Panc1 (cell line): ENCODE data around the gene OMD. TPM values are rescaled to one million over a fixed set of nuclear protein-coding genes. Genes with fewer than 3 reads are reported as not detected.

Source experiments
- ATAC-seq: fragments of 200-7000 bp; cut with Tn5 transposase; 2 replicates; pipeline ENCODE4 v1.9.1; 2020; ENCODE audit warnings: mild to moderate bottlenecking, moderate library complexity
- BruUV-seq: library from RNA; stranded (reverse); fragments of 400-500 nt; replicated peaks from 2 replicates; lab custom pipeline; 2021; lab: Mats Ljungman, UMichigan
- CTCF ChIA-PET: fragments of 300-600 bp; sonication (Branson Sonifier 250); formaldehyde crosslinking; loops from one replicate; lab custom pipeline; 2022; ENCODE audit warnings: antibody characterized with exemption; lab: Charles Lee
- POLR2A ChIA-PET: fragments of 300-600 bp; sonication (Branson Sonifier 250); formaldehyde crosslinking; loops from one replicate; lab custom pipeline; 2022; ENCODE audit warnings: antibody characterized with exemption; lab: Charles Lee
- DNase-seq: peaks from one replicate; pipeline ENCODE4 v3.0.0-alpha.2; 2010; ENCODE audit warnings: low read depth, low spot score
- H3K27ac ChIP-seq: 2 replicates; pipeline ENCODE4 v1.5.1; 2011; ENCODE audit warnings: mild to moderate bottlenecking, low read length, inconsistent platforms
- H3K27me3 ChIP-seq: fragments of 200-500 bp; sonication (Bioruptor generic); 2 replicates; pipeline ENCODE4 v1.6.0; 2014; ENCODE audit warnings: low read length, inconsistent platforms; ENCODE audit not compliant: control insufficient read depth, insufficient read depth
- H3K36me3 ChIP-seq: fragments of 200-500 bp; sonication (Bioruptor generic); 2 replicates; pipeline ENCODE4 v1.5.1; 2014; ENCODE audit warnings: inconsistent platforms, mild to moderate bottlenecking, low read length, moderate library complexity; ENCODE audit not compliant: control insufficient read depth, insufficient read depth
- H3K4me1 ChIP-seq: 2 replicates; pipeline ENCODE4 v1.5.1; 2011; ENCODE audit warnings: inconsistent platforms, mild to moderate bottlenecking, low read length, moderate library complexity; ENCODE audit not compliant: control insufficient read depth, insufficient read depth
- H3K4me3 ChIP-seq, 2 experiments: 2 replicates each; pipeline ENCODE4 v1.5.1; 2011 to 2012; ENCODE audit warnings: low read depth in 2 of 2, low read length in 2 of 2, mild to moderate bottlenecking in 2 of 2, inconsistent platforms in 1 of 2, moderate library complexity in 1 of 2
- H3K9me3 ChIP-seq: fragments of 200-500 bp; sonication (Bioruptor generic); 2 replicates; pipeline ENCODE4 v1.5.1; 2014; ENCODE audit warnings: low read depth, mild to moderate bottlenecking, inconsistent platforms, low read length, moderate library complexity; ENCODE audit not compliant: control insufficient read depth, insufficient read depth
- CTCF ChIP-seq: fragments of 450-650 bp; IDR thresholded peaks from 2 replicates; pipeline ENCODE4 v1.5.1; 2017; ENCODE audit warnings: mild to moderate bottlenecking
- POLR2AphosphoS5 ChIP-seq: IDR thresholded peaks from 2 replicates; pipeline ENCODE4 v1.6.1; 2012; ENCODE audit warnings: mild to moderate bottlenecking, low read depth, low read length, moderate library complexity
- REST ChIP-seq, 2 experiments: IDR thresholded peaks; 2 replicates each; pipeline ENCODE4 v1.6.1; 2011 to 2012; ENCODE audit warnings: low read depth in 2 of 2, control low read depth in 1 of 2, low read length in 1 of 2, mild to moderate bottlenecking in 1 of 2, moderate library complexity in 1 of 2; ENCODE audit not compliant: insufficient read depth in 1 of 2
- SIN3A ChIP-seq: IDR thresholded peaks from 2 replicates; pipeline ENCODE4 v1.6.1; 2012; ENCODE audit warnings: low read depth, mild to moderate bottlenecking, low read length, moderate library complexity, borderline replicate concordance; ENCODE audit not compliant: insufficient read depth
- TCF7L2 ChIP-seq: IDR thresholded peaks from 2 replicates; pipeline ENCODE4 v1.6.1; 2011; ENCODE audit warnings: mild to moderate bottlenecking, low read depth, low read length, inconsistent platforms
- in situ Hi-C: cut with HindIII; loops from 2 replicates; pipeline ENCODE4 v1.10.0; 2016; ENCODE audit warnings: low sequenced_read_pairs, low pct_unique_long_range_greater_than_20kb
- intact Hi-C: fragments of 100-400 bp; cut with micrococcal nuclease; formaldehyde crosslinking; loops from one replicate; pipeline ENCODE4 v1.10.0; 2022; ENCODE audit not compliant: unreplicated experiment
- total RNA-seq: library from RNA; stranded (reverse); gene quantifications from one replicate; pipeline ENCODE4 v1.2.1, GENCODE V29; 2021; ENCODE audit not compliant: unreplicated experiment

Gene OMD
- total RNA-seq, 1 experiment from 2014 or later = not detected

DNA sequence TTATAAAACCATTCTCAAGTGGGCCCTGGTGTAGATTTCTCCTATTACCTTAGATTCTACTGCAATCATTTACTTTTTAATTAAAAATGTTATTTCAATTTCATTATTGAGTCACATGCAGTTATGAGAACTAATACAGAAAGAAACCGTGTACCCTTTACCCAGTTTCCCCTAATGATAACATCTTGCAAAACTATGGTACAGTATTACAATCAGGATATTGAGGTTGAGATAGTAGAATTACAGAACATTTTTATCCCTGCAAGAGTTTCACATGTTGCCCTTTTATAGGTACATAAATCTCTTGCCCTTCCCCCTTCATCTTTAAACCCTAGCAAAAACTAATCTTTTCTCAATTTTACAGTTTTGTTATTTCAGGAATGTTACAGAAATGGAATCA, 11.0 kb upstream of the OMD start:
- Histone ChIP-seq H3K4me1 (no peaks in the 10 kb centered on the region), H3K36me3 (no peaks in the 10 kb centered on the region), H3K9me3 (no peaks in the 10 kb centered on the region), H3K27ac (no peak overlapping the region), H3K27me3 (no peaks in the 10 kb centered on the region), H3K4me3 (no peak overlapping the region)
- ChIA-PET CTCF (no interaction called here), POLR2A (no interaction called here)
- in situ Hi-C loops = no loop called here
- TF ChIP-seq TCF7L2 = no peak
- TF ChIP-seq SIN3A = no peak
- no peak for TF ChIP-seq POLR2AphosphoS5
- no peak for TF ChIP-seq REST (IDR thresholded peaks at IDR 0.05; ENCODE audit: insufficient read depth in 1 of 2, low read depth in 2 of 2, low read length in 1 of 2)
- no peak for TF ChIP-seq CTCF
- intact Hi-C loops = no loop called here
- BruUV-seq = no TSS peak
- DNase-seq (no peak), ATAC-seq (no peak)

GRCh38 chr9:92432972-92433548, 8.8 kb upstream of the OMD start:
- H3K9me3 ChIP-seq = no peaks in the 10 kb centered on the region
- POLR2A ChIA-PET = no interaction called here
- no peak overlapping the region for H3K27ac ChIP-seq
- no peak for TF ChIP-seq REST (IDR thresholded peaks at IDR 0.05; ENCODE audit: insufficient read depth in 1 of 2, low read depth in 2 of 2, low read length in 1 of 2)
- TF ChIP-seq CTCF = no peak
- TF ChIP-seq POLR2AphosphoS5 = no peak
- no peak for TF ChIP-seq TCF7L2
- TF ChIP-seq SIN3A = no peak
- H3K36me3 ChIP-seq = no peaks in the 10 kb centered on the region
- no peaks in the 10 kb centered on the region for H3K27me3 ChIP-seq
- in situ Hi-C loops = no loop called here
- H3K4me3 ChIP-seq = no peak overlapping the region
- H3K4me1 ChIP-seq = no peaks in the 10 kb centered on the region
- CTCF ChIA-PET = no interaction called here
- no TSS peak for BruUV-seq
- no peak for ATAC-seq
- intact Hi-C loops = no loop called here
- DNase-seq = no peak
